GM21786 (cell line): ENCODE data around the gene TMBIM1.
A peak's percentile ranks its signal among the peaks of the same experiment; 100 is the strongest.

ENCODE experiments used
- ATAC-seq: cut with Tn5 transposase; IDR thresholded peaks from one replicate; pipeline ENCODE4 v1.9.1; 2021; ENCODE audit not compliant: unreplicated experiment

The TMBIM1 gene

GRCh38 chr2:218259099-218259961 lies 33.0 kb downstream of the TMBIM1 start:
- no peak for ATAC-seq

- ATAC-seq: peak; percentile 85
Measured at GRCh38 chr2:218257390-218257981, 34.8 kb downstream of the TMBIM1 start.

GRCh38 chr2:218256612-218257350 lies 35.5 kb downstream of the TMBIM1 start:
- no peak for ATAC-seq

- ATAC-seq: no peak
Measured at GRCh38 chr2:218255446-218255845, 36.9 kb downstream of the TMBIM1 start.

- ATAC-seq: no peak
Measured at GRCh38 chr2:218253232-218253625, 39.1 kb downstream of the TMBIM1 start.

- ATAC-seq: no peak
Measured at GRCh38 chr2:218252509-218253231, 39.6 kb downstream of the TMBIM1 start.

- no peak for ATAC-seq
Measured at GRCh38 chr2:218249691-218250090, 42.6 kb downstream of the TMBIM1 start.

GRCh38 chr2:218245214-218245613 lies 47.1 kb downstream of the TMBIM1 start:
- no peak for ATAC-seq

GRCh38 chr2:218244665-218245064 lies 47.6 kb downstream of the TMBIM1 start:
- no peak for ATAC-seq

GRCh38 chr2:218244204-218244603 lies 48.1 kb downstream of the TMBIM1 start:
- no peak for ATAC-seq

GRCh38 chr2:218238887-218239286 lies 53.4 kb downstream of the TMBIM1 start:
- no peak for ATAC-seq

GRCh38 chr2:218236829-218237228 lies 55.5 kb downstream of the TMBIM1 start:
- no peak for ATAC-seq

- no peak for ATAC-seq
Measured at GRCh38 chr2:218235017-218235416, 57.3 kb downstream of the TMBIM1 start.

- ATAC-seq: no peak
Measured at GRCh38 chr2:218234521-218234920, 57.8 kb downstream of the TMBIM1 start.

GRCh38 chr2:218233543-218233942 lies 58.8 kb downstream of the TMBIM1 start:
- ATAC-seq: no peak

GRCh38 chr2:218230882-218231281 lies 61.4 kb downstream of the TMBIM1 start:
- peak; percentile 53 for ATAC-seq

GRCh38 chr2:218229851-218230250 lies 62.5 kb downstream of the TMBIM1 start:
- ATAC-seq: no peak

- ATAC-seq: peak; percentile 94
Measured at GRCh38 chr2:218229239-218229638, 63.1 kb downstream of the TMBIM1 start.

GRCh38 chr2:218228366-218229090 lies 63.8 kb downstream of the TMBIM1 start:
- ATAC-seq: no peak

- ATAC-seq: no peak
Measured at GRCh38 chr2:218226903-218227302, 65.4 kb downstream of the TMBIM1 start.
